D341Med (cell line): Measurements from ENCODE around the gene ADAM11.
"Not testable (repeated sequence)": the region's sequence is repeated elsewhere in the genome, so short reads cannot be mapped to it uniquely, and the experiment has no call there.

Source experiments
- DNase-seq: peaks from one replicate; pipeline ENCODE4 v3.0.0; 2012; ENCODE audit warnings: low spot score

Gene ADAM11

DNA sequence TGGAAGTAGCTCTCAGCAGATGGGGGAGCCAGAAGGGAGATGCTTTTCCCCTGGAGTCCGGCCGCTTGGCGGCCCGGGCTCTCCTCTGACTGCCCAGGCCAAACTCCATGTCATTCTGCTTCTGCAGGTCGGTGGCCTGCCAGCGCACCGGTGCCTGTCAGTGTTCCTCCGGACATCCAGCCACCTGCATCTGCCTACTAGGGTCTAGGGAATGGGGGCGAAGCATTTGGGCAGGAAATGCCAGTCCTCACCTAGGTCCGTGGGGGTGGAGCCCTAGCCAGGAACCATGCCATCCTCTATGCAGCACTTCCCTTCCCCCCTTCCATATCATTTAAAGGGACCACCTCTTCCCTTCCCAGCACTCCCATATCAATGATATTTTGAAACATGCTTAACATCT is 37.1 kb downstream of the ADAM11 start:
- no peak for DNase-seq

DNA sequence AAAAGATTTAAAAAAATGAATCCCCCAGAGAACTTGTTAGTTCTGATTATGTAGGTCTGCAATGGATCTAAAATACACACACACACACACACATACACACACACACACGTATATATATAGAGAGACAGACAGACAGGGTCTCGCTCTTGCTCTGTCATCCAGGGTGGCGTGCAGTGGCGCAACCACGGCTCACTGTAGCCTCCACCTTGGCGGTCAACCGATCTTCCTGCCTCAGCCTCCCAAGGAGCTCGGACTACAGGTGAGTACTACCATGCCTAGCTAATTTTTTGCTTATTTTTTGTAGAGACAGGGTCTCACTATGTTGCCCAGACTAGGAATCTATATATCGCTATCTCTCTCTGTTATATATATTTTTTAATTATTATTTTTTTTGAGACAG is 37.9 kb downstream of the ADAM11 start:
- no peak for DNase-seq

- DNase-seq, result no peak
Observed at GRCh38 chr17:44797802-44798201, 39.0 kb downstream of the ADAM11 start.

DNA sequence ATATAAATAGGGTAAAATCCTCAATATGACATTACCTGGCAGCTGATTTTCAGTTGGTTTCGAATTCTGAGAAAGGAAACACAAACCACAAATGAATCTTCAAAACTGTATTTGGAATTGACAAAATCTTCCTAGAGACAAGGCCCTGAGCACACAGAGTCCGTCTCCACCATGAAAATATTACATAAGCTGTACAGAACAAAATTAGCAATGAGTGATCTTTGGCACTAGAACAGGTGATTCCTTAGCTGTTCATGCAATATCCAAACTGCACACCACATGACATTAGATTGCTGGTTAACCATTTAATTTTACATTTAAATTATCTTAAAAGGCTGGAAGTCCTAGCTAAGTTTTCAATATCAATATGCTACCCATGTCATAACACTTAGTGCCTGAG is 39.6 kb downstream of the ADAM11 start:
- no peak for DNase-seq

GRCh38 chr17:44801880-44802279 is 43.1 kb downstream of the ADAM11 start:
- no peak for DNase-seq

GRCh38 chr17:44804302-44805089 is 45.7 kb downstream of the ADAM11 start:
- DNase-seq, result peak; percentile 37

DNA sequence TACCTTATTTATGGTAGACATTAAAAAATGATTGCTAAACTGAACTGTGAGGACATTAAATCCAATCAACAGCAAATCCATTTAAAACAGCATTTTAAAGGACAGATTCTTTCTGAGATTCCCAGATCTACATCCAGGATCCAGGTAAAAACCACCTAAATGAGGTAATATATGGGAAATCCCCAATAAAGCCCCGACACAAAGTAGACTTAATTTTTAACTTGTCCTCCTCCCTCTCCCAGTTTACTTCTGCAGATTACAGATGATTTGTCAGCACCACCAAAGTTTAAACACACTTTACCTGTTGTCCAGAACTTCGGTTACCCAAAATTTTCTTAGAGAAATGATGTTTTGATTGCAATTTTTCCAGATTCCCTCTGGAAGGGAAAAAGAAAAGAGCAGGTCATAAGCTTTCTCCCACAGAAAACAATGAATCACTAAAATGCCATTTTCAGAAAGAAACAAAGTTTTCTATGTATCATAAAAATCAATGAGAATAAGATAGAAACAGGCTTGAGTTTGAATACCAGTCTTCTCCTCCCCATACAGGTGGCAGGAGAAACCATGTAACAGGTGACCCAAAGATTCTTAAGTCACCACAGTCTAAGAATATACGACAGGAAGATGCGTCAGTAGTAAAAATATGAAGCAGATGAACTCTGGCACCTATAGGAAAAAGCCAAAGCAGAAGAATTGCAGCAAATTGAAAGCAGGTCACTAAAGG is 48.5 kb downstream of the ADAM11 start:
- no peak for DNase-seq

DNA sequence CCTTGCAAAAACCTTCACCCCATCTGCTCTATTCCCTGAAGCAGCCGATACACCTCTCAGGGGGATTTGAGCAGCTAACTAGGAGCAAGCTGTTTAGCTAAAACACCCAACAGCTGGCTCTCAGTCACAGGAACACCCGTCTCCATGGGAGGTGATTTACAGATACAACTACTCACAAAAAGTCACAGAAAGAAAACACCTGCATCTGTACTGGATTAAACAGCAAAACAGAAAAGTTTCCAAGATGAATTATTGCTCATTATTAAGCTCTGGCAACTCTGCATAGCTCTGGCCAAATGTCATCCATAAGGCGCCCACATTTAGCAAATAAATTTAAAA is 49.0 kb downstream of the ADAM11 start:
- DNase-seq, result peak; percentile 92

DNA sequence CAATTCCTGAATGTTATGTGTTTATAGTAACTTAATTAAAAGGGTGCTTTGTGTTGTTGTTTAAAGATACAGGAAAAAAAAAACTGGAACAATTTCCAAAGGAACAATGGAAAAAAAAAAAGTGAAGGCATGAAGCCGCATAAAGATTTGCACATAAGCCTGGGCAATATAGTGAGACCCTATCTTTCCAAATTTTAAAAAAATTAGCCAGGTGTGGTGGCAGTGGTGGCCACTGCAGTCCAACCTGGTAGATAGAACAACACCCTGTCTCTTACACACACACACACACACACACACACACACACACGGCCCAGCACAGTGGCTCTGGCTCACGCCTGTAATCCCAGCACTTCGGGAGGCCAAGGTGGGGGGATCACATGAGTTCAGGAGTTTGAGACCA is 49.4 kb downstream of the ADAM11 start:
- DNase-seq, result no peak

DNA sequence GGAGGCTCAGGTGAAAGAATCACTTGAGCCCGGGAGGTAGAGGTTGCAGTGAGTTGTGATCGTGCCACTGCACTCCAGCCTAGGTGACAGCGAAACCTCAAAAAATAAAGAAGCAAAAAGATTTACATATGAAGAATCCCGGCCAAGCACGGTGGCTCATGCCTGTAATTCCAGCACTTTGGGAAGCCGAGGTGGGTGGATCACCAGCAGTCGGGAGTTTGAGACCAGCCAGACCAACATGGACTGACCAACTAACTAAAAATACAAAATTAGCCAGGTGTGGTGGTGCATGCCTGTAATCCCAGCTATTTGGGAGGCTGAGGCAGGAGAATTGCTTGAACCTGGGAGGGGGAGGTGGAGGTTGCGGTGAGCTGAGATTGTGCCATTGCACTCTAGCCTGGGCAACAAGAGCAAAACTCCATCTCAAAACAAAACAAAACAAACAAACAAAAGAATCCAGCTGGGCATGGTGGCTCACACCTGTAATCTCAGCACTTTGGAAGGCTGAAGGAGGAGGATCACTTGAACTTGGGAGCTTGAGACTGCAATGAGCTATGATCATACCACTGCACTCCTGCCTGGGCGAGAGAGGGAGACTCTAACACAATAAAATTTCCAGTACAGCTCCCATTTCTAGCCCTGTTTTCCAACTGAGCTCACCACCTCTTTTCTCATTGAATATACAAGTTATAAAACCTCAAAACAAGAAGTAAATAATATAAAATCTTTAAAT is 50.0 kb downstream of the ADAM11 start:
- not testable (repeated sequence) for DNase-seq

DNA sequence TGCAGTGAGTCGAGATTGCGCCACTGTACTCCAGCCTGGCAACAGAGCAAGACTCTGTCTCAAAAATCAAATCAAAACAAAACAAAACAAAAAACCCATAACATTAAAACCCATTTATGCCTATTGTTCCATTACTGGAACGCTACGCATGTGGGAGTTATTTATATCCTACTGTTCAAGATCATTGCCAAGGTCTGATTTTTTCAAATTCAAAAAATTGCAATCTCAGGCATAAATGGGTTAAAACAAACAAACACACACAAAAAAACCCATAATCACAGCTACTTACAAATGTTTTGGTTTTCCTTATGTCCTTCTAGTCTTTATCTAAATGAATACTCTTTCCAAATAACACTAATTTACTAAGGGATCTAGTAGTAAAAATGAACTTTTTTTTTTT is 53.5 kb downstream of the ADAM11 start:
- no peak for DNase-seq

GRCh38 chr17:44818508-44818907 is 59.7 kb downstream of the ADAM11 start:
- not testable (repeated sequence) for DNase-seq

GRCh38 chr17:44820631-44821212 is 61.9 kb downstream of the ADAM11 start:
- peak; percentile 70 for DNase-seq

GRCh38 chr17:44825236-44825635 is 66.4 kb downstream of the ADAM11 start:
- not testable (repeated sequence) for DNase-seq

DNA sequence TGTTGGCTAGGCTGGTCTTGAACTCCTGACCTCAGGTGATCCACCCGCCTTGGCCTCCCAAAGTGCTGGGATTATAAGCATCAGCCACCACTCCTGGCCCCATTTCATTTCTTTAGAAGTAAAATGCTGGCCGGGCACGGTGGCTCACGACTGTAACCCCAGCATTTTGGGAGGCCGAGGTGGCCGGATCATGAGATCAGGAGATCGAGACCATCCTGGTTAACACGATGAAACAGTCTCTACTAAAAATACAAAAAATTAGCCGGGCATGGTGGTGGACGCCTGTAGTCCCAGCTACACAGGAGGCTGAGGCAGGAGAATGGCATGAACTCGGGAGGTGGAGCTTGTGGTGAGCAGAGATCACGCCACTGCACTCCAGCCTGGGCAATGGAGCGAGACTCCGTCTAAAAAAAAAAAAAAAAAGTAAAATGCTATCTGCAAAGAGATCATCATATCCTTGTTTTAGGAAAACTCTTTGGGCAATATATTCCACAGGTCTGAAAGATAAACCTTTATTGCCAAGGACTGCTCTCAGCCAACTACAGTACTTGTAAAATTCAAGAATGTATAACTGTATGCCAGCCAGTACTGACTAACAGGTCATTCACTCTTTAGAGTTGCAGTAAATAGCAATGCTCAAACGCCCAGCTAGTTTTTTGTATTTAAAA is 67.5 kb downstream of the ADAM11 start:
- DNase-seq, result no peak

DNA sequence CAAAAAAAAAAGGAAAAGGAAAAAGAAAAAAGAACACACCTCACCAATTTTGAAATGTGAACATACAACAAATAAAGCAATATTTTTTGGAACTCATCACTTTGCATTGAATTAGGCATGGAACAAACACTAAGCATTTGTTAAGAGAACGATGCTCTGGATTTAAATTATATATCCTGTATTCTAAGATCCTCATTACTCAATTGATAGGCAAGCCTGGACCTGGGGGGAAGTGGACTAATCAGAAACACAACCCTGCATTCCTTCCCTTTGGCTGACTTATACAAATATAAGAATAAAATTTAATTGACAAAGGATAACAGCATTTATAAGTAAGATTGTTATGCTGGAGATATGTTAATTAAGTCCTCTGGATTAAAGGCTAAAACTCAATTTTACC is 69.1 kb downstream of the ADAM11 start:
- no peak for DNase-seq

DNA sequence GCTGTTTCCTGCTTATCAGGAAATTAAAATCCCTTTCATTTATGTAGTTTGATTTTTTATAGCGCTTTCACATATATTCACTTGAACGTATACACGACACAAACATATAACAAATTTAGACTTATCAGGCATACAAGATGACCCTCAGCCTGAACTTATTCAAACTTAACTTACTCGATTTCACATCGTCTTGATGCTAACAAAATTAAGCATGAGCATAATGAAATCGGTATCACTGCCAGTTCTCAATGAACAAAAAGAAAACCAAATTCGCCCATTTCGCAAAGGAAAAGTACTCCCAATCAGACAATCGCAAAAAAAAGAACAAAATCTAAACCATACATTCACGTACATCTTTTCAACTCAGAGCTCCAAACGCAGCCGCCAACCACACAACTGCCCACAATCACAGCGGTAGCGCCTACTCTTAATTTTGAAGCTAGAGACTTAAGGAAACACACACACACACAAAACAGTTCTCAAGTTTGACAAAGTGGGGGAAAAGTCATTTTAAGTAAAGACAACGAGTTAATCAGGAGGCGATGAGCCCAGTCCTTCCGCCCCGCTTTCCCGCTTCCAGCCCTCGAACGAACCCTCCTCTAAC is 70.2 kb downstream of the ADAM11 start:
- DNase-seq, result no peak

DNA sequence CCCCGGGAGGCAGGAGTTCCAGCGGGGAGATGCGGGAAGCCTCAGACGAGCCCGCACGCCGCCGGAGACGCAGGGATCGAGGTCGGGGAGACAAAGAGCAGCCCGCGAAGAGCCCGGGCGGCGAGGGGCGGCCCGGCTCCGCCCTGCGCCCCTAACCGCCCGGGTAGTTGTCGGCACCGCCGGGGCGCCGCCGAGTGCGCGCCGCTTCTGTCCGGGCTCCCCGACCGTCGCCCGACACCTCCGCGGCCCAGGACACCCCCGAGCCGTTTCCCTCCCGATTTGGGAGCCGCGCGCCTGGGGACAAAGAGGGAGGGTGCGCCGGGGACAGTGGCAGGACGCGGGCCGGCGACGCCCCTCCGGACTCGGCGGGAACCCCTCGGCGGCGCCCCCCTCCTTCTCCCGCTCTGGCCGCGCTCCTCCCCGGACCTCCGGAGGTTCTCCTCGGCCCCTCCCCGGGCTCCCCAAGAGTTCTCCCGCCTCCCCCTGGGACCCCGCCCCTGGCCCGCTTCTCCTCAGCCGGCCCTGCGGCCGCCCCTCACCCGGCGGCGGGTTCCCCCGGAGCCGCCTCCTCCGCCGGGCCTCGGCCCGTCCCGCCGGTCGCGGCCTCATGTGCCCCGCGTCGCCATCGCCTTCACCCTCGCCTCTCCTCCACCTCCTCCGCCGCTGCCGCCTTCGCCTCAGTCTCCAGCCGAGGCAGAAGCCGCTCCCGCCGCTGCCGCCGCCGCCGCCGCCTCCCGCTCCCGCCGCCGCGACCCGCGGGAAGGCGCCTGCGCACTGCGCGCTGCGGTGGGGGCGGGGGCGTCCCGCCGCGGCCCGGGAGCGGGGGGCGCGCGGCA is 71.0 kb downstream of the ADAM11 start, which contains the start of gene GJC1:
TSS of gene GJC1 (minus strand) at position 765 of the 836 bp plus-strand sequence. CDS start 24,470 bp downstream, outside the sequence.
- peak; percentile 93 for DNase-seq

GRCh38 chr17:44830359-44831288 is 71.8 kb downstream of the ADAM11 start:
- DNase-seq, result no peak
